HepG2 (cell line): ENCODE results near the gene FRK.

Experiments
- ASH2L ChIP-seq: fragments of 300-600, 200-600 bp; sonication (generic); IDR thresholded peaks from 2 replicates; pipeline ENCODE4 v1.7.0; 2017; ENCODE audit warnings: low read depth, mild to moderate bottlenecking, moderate library complexity, mixed read lengths, low read length; ENCODE audit not compliant: insufficient read length
- CTCF ChIP-seq: sonication (generic); formaldehyde crosslinking; IDR thresholded peaks from 2 replicates; pipeline ENCODE4 v1.5.0; 2020; ENCODE audit warnings: mild to moderate bottlenecking, missing genetic modification reagents, moderate library complexity

GRCh38 chr6:116030770-116031169 is 29.9 kb downstream of the FRK start:
- TF ChIP-seq ASH2L, result no peak
- no peak for TF ChIP-seq CTCF
